Neural crest cell (in vitro differentiated cells): ENCODE data around the gene MON1B. TPM values are rescaled to one million over a fixed set of nuclear protein-coding genes. Genes with fewer than 3 reads are reported as not detected.
"Not testable (repeated sequence)": the region's sequence is repeated elsewhere in the genome, so short reads cannot be mapped to it uniquely, and the experiment has no call there.

Experiments used
- DNase-seq: peaks from one replicate; pipeline ENCODE4 v3.0.0; 2021; ENCODE audit warnings: low read depth, mixed read lengths, low spot score
- H3K27ac Mint-ChIP-seq: one replicate; pipeline ENCODE4 v1.8.0; 2021; ENCODE audit warnings: mild to moderate bottlenecking, mixed read lengths; ENCODE audit not compliant: unreplicated experiment
- H3K27me3 Mint-ChIP-seq: 2 replicates; pipeline ENCODE4 v1.8.0; 2021; ENCODE audit warnings: low read depth, mild to moderate bottlenecking, mixed read lengths
- H3K36me3 Mint-ChIP-seq: 2 replicates; pipeline ENCODE4 v1.8.0; 2021; ENCODE audit warnings: low read depth, mild to moderate bottlenecking, mixed read lengths
- H3K4me1 Mint-ChIP-seq: 2 replicates; pipeline ENCODE4 v1.8.0; 2021; ENCODE audit warnings: mixed read lengths
- H3K4me3 Mint-ChIP-seq: one replicate; pipeline ENCODE4 v1.8.0; 2021; ENCODE audit warnings: mild to moderate bottlenecking, mixed read lengths
- H3K9me3 Mint-ChIP-seq: 2 replicates; pipeline ENCODE4 v1.8.0; 2021; ENCODE audit warnings: mixed read lengths
- total RNA-seq: library from RNA; stranded (reverse); gene quantifications from 2 replicates; pipeline ENCODE4 v1.2.1, GENCODE V29; 2021
- TF ChIP-seq, protein P1 (sequence below): fragments of 200-600 bp; sonication (generic); conservative IDR thresholded peaks from 2 replicates; pipeline ENCODE4 v1.5.0; 2021; ENCODE audit warnings: antibody characterized with exemption, mild to moderate bottlenecking

The MON1B gene
- total RNA-seq, 1 donor from 2014 or later, result 46.3 TPM

DNA sequence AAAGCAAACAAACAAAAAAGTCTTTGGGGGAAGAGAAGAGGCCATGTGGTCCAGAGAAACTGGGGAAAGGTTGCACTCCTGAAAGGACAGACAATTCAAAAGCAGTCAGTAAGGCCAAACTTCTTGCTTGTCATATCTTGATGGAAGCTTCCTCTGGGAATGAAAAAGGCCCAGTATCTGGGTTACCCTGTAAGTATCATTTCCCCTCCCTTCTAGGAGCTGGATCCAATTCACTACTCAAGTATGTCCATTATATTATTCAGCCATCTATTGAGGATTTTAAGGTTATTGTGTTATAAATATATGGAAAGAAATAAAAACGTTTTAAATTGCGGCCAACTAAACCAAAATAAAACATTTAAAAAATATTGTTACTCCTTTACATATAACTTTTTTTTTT is 26.0 kb upstream of the MON1B start:
- H3K4me1 Mint-ChIP-seq, result no peaks in the 10 kb centered on the region
- TF ChIP-seq, protein P1, sequence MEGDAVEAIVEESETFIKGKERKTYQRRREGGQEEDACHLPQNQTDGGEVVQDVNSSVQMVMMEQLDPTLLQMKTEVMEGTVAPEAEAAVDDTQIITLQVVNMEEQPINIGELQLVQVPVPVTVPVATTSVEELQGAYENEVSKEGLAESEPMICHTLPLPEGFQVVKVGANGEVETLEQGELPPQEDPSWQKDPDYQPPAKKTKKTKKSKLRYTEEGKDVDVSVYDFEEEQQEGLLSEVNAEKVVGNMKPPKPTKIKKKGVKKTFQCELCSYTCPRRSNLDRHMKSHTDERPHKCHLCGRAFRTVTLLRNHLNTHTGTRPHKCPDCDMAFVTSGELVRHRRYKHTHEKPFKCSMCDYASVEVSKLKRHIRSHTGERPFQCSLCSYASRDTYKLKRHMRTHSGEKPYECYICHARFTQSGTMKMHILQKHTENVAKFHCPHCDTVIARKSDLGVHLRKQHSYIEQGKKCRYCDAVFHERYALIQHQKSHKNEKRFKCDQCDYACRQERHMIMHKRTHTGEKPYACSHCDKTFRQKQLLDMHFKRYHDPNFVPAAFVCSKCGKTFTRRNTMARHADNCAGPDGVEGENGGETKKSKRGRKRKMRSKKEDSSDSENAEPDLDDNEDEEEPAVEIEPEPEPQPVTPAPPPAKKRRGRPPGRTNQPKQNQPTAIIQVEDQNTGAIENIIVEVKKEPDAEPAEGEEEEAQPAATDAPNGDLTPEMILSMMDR, result no peak
- H3K27me3 Mint-ChIP-seq, result peaks cover 58% of the 10 kb centered on the region
- H3K27ac Mint-ChIP-seq, result no peak overlapping the region
- H3K4me3 Mint-ChIP-seq, result no peak overlapping the region
- DNase-seq, result no peak
- H3K36me3 Mint-ChIP-seq, result no peaks in the 10 kb centered on the region
- no peaks in the 10 kb centered on the region for H3K9me3 Mint-ChIP-seq

DNA sequence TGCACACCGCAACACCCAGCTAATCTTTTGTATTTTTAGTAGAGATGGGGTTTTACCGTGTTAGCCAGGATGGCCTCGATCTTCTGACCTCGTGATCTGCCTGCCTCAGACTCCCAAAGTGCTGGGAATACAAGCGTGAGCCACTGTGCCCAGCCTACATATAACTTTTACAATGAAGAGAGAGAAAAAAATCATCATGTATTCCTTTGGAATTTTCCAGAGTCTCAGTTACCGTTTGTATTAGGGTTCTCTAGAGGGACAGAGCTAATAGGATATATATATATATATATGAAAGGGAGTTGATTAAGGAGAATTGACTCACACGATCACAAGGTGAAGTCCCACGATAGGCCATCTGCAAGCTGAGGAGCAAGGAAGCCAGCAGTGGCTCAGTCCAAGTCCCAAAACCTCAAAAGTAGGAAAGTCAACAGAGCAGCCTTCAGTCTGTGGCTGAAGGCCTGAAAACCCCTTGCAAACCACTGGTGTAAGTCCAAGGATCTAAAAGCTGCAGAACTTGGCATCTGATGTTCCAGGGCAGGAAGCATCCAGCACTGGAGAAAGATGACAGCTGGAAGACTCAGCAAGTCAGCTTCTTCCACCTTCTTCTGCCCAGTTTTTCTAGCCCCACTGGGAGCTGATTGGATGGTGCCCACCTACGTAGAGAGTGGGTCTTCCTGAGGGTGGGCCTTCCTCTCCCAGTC is 25.3 kb upstream of the MON1B start:
- not testable (repeated sequence) for H3K4me1 Mint-ChIP-seq, H3K4me3 Mint-ChIP-seq, H3K27ac Mint-ChIP-seq, H3K36me3 Mint-ChIP-seq, H3K9me3 Mint-ChIP-seq, DNase-seq
- peaks cover 58% of the 10 kb centered on the region for H3K27me3 Mint-ChIP-seq

DNA sequence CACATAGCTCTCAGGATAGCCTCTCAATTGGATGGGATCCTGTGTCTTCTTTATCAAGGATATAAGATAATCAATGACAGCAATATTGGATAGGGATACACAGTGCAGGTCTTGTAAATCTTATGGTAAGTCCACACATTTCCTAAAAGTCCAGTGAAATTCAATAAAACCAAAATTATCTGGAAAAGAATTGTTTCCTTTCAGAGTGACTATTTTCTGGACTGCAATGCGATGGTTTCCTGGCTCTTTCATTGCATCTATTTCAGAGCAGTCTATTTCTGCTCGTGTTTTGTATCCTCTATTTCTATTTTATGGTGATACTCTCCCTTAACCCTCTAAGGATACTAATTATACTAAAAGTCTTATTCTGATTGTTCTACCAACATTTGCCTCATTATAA is 24.3 kb upstream of the MON1B start:
- Mint-ChIP-seq H3K27me3 (peaks cover 60% of the 10 kb centered on the region), H3K4me3 (no peak overlapping the region), H3K27ac (no peak overlapping the region), H3K36me3 (no peaks in the 10 kb centered on the region), H3K4me1 (no peaks in the 10 kb centered on the region), H3K9me3 (no peaks in the 10 kb centered on the region)
- DNase-seq, result no peak
- TF ChIP-seq, protein P1, result no peak

DNA sequence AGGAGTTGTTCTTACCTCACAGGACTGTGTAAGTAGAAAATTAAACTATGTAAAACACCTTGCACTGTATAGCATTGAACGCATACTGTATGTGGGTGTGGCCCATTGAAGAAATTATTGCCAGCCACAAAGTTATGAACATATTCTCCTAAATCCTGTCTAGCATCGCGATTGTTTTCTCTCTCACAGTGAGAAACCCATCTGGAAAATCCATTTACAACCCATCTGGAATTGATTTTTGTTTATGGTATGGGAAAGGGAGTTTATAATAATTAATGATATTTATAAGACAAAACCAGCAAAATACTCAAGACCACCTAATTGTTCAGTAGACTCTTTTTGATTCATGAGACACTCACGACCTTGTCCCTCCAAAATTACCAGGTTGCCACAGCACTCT is 22.1 kb upstream of the MON1B start:
- no peaks in the 10 kb centered on the region for H3K36me3 Mint-ChIP-seq
- no peak for DNase-seq
- no peak overlapping the region for H3K27ac Mint-ChIP-seq
- TF ChIP-seq, protein P1, result no peak
- no peak overlapping the region for H3K4me3 Mint-ChIP-seq
- H3K9me3 Mint-ChIP-seq, result no peaks in the 10 kb centered on the region
- H3K4me1 Mint-ChIP-seq, result no peaks in the 10 kb centered on the region
- peaks cover 62% of the 10 kb centered on the region for H3K27me3 Mint-ChIP-seq

DNA sequence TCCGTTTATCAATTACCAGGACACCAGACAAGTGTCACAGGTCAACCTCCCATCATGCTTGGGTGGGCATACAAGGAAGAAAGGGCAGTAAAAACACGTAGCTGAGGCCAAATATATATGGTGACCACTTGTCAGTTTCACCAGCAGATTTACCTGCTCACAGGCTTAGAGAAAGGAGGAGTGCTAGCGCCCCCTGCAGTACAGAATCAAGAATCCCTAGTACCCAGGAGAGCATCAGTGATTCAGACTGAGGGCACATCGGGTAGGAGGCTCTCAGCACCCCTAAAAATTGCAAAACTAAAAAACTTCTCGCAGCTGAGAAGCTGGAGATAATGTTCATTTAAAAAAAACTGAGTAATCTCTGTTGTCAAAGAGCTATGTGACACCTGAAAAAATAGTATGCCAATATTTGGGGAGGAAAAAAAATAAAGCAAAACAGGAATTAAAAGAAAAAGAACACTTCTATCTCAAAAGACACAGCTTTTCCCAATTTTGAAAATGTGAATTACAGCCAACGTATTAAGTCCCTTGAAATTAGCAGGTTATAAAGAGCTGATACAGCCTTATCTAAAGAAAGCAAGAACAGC is 21.2 kb upstream of the MON1B start:
- peak; percentile 54 for DNase-seq
- Mint-ChIP-seq H3K27ac (no peak overlapping the region), H3K4me3 (no peak overlapping the region), H3K36me3 (no peaks in the 10 kb centered on the region), H3K9me3 (no peaks in the 10 kb centered on the region), H3K27me3 (peaks cover 68% of the 10 kb centered on the region), H3K4me1 (no peaks in the 10 kb centered on the region)
- TF ChIP-seq, protein P1, result peak; percentile 80

DNA sequence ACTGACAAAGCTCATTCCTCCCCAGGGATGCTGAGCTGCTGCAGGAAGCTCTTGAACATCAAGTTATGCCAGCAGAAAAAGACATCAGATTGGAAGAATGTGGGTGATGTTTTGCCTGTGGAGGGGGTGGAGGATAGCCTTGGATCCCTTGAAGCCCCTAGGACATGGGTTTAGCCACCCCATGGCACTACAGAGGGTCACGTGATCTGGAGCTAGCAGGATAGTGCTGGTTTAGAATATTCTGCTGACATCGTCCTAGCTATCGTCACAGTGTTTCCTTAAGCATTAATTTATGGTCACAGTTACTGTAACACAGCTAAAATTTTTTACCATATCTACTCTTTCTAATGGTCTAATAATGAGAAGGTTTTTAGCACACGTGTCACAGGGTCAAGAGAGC is 20.2 kb upstream of the MON1B start:
- TF ChIP-seq, protein P1, result no peak
- Mint-ChIP-seq H3K27me3 (peaks cover 72% of the 10 kb centered on the region), H3K36me3 (no peaks in the 10 kb centered on the region), H3K4me1 (no peaks in the 10 kb centered on the region), H3K27ac (no peak overlapping the region), H3K9me3 (no peaks in the 10 kb centered on the region), H3K4me3 (no peak overlapping the region)
- DNase-seq, result no peak
